Osteocyte (in vitro differentiated cells): Measurements from ENCODE around the gene ADAMTS7. TPM values are rescaled to one million over a fixed set of nuclear protein-coding genes. Genes with fewer than 3 reads are reported as not detected.
A peak's percentile ranks its signal among the peaks of the same experiment; 100 is the strongest.
"Not testable (repeated sequence)": the region's sequence is repeated elsewhere in the genome, so short reads cannot be mapped to it uniquely, and the experiment has no call there.

Experiments
- DNase-seq: peaks from one replicate; pipeline ENCODE4 v3.0.0; 2021; ENCODE audit warnings: mixed read lengths; ENCODE audit not compliant: unreplicated experiment; ENCODE audit errors: extremely low spot score
- H3K27ac Mint-ChIP-seq: one replicate; pipeline ENCODE4 v1.8.0; 2021; ENCODE audit warnings: mild to moderate bottlenecking, mixed read lengths; ENCODE audit not compliant: unreplicated experiment
- H3K27me3 Mint-ChIP-seq: one replicate; pipeline ENCODE4 v1.8.0; 2021; ENCODE audit warnings: mixed read lengths; ENCODE audit not compliant: unreplicated experiment
- H3K36me3 Mint-ChIP-seq: one replicate; pipeline ENCODE4 v1.8.0; 2021; ENCODE audit warnings: mixed read lengths; ENCODE audit not compliant: unreplicated experiment
- H3K4me1 Mint-ChIP-seq: one replicate; pipeline ENCODE4 v1.8.0; 2021; ENCODE audit warnings: mixed read lengths; ENCODE audit not compliant: unreplicated experiment
- H3K4me3 Mint-ChIP-seq: one replicate; pipeline ENCODE4 v1.8.0; 2021; ENCODE audit warnings: mild to moderate bottlenecking, moderate library complexity, mixed read lengths; ENCODE audit not compliant: unreplicated experiment
- H3K9me3 Mint-ChIP-seq: one replicate; pipeline ENCODE4 v1.8.0; 2021; ENCODE audit warnings: mixed read lengths; ENCODE audit not compliant: unreplicated experiment
- CTCF ChIP-seq: fragments of 200-600 bp; sonication (generic); IDR thresholded peaks from 2 replicates; pipeline ENCODE4 v1.5.0; 2021; ENCODE audit warnings: antibody characterized with exemption, mild to moderate bottlenecking, moderate library complexity
- total RNA-seq: library from RNA; stranded (reverse); gene quantifications from 2 replicates; pipeline ENCODE4 v1.2.1, GENCODE V29; 2021

Gene ADAMTS7
- total RNA-seq, 1 donor from 2014 or later = 193 TPM

- no peaks in the 10 kb centered on the region for H3K36me3 Mint-ChIP-seq
- peaks cover 18% of the 10 kb centered on the region for H3K4me1 Mint-ChIP-seq
- no peak overlapping the region for H3K27ac Mint-ChIP-seq
- no peak overlapping the region for H3K4me3 Mint-ChIP-seq
- DNase-seq = no peak
- no peak for TF ChIP-seq CTCF
- H3K27me3 Mint-ChIP-seq = peaks cover 7% of the 10 kb centered on the region
- no peaks in the 10 kb centered on the region for H3K9me3 Mint-ChIP-seq
These were observed 84.3 kb downstream of the ADAMTS7 start for GRCh38 chr15:78726870-78727551.

- not testable (repeated sequence) for H3K4me1 Mint-ChIP-seq, H3K9me3 Mint-ChIP-seq, H3K4me3 Mint-ChIP-seq, H3K36me3 Mint-ChIP-seq, H3K27ac Mint-ChIP-seq
- peaks cover 35% of the 10 kb centered on the region for H3K27me3 Mint-ChIP-seq
- DNase-seq = peak; percentile 36
These were observed 91.3 kb downstream of the ADAMTS7 start for GRCh38 chr15:78719819-78720450.

GRCh38 chr15:78718837-78719236, 92.4 kb downstream of the ADAMTS7 start:
- no peaks in the 10 kb centered on the region for H3K36me3 Mint-ChIP-seq
- no peaks in the 10 kb centered on the region for H3K4me1 Mint-ChIP-seq
- no peak overlapping the region for H3K27ac Mint-ChIP-seq
- peaks cover 37% of the 10 kb centered on the region for H3K27me3 Mint-ChIP-seq
- TF ChIP-seq CTCF = no peak
- H3K4me3 Mint-ChIP-seq = no peak overlapping the region
- no peak for DNase-seq
- H3K9me3 Mint-ChIP-seq = no peaks in the 10 kb centered on the region

- no peaks in the 10 kb centered on the region for H3K4me1 Mint-ChIP-seq
- no peaks in the 10 kb centered on the region for H3K9me3 Mint-ChIP-seq
- no peak overlapping the region for H3K4me3 Mint-ChIP-seq
- no peak for DNase-seq
- H3K27me3 Mint-ChIP-seq = peaks cover 44% of the 10 kb centered on the region
- H3K36me3 Mint-ChIP-seq = no peaks in the 10 kb centered on the region
- TF ChIP-seq CTCF = no peak
- H3K27ac Mint-ChIP-seq = no peak overlapping the region
These were observed 93.2 kb downstream of the ADAMTS7 start for GRCh38 chr15:78717956-78718656.

- no peak overlapping the region for H3K4me3 Mint-ChIP-seq
- DNase-seq = no peak
- no peaks in the 10 kb centered on the region for H3K9me3 Mint-ChIP-seq
- H3K27ac Mint-ChIP-seq = no peak overlapping the region
- no peaks in the 10 kb centered on the region for H3K36me3 Mint-ChIP-seq
- H3K4me1 Mint-ChIP-seq = no peaks in the 10 kb centered on the region
- H3K27me3 Mint-ChIP-seq = peaks cover 39% of the 10 kb centered on the region
- TF ChIP-seq CTCF = no peak
These were observed 94.6 kb downstream of the ADAMTS7 start for GRCh38 chr15:78716651-78717050.
